Right lobe of liver (tissue), 4 donors: ENCODE measurements around the gene ARSA.

Experiments used
- CTCF ChIP-seq, 4 donors: fragments of 200-600 bp in 3 of 4; fragments of 450-650 bp in 1 of 4; IDR thresholded peaks; one replicate each; pipeline versions ENCODE4 v1.5.1 to v1.8.0; 2016 to 2022; ENCODE audit warnings: antibody characterized with exemption in 4 of 4, mild to moderate bottlenecking in 2 of 4
- POLR2A ChIP-seq: fragments of 450-650 bp; IDR thresholded peaks from one replicate; pipeline ENCODE4 v1.6.1; 2017; ENCODE audit warnings: antibody characterized with exemption, mild to moderate bottlenecking
- donor health status: DM: no; HTN: no; CAD: no.
- donor health status: DM: no; HTN: no; CAD: no.
- donor health status: DM: no; HTN: yes; CAD: no.

- TF ChIP-seq CTCF (IDR thresholded peaks at IDR 0.05), result no peak
- TF ChIP-seq POLR2A, result no peak
Measured at GRCh38 chr22:50605002-50605612, 22.8 kb downstream of the ARSA start.
